M059J (cell line): Measurements from ENCODE around the gene KBTBD8. TPM values are rescaled to one million over a fixed set of nuclear protein-coding genes. Genes with fewer than 3 reads are reported as not detected.

ENCODE experiments used
- DNase-seq: peaks from one replicate; pipeline ENCODE4 v3.0.0-alpha.2; 2012; ENCODE audit warnings: low read depth
- total RNA-seq: library from RNA; depleted of rRNA; stranded (reverse); fragments of >200 nt; shearing (Covaris generic); gene quantifications from 2 replicates; pipeline ENCODE4 v1.2.3, GENCODE V29; 2014

The KBTBD8 gene
- total RNA-seq, 1 experiment from 2014 or later: 2.9 TPM

- DNase-seq: no peak
Observed at GRCh38 chr3:66998904-66999235, 763 bp downstream of the KBTBD8 start.

- peak; percentile 41 for DNase-seq
Observed at GRCh38 chr3:67000009-67000408, 1.9 kb downstream of the KBTBD8 start.

- no peak for DNase-seq
Observed at GRCh38 chr3:67001086-67001861, 3.2 kb downstream of the KBTBD8 start.

GRCh38 chr3:67005974-67006373 is 7.9 kb downstream of the KBTBD8 start:
- no peak for DNase-seq

- peak; percentile 12 for DNase-seq
Observed at GRCh38 chr3:67006460-67006859, 8.4 kb downstream of the KBTBD8 start.

- DNase-seq: no peak
Observed at GRCh38 chr3:67008388-67008787, 10.3 kb downstream of the KBTBD8 start.

- DNase-seq: no peak
Observed at GRCh38 chr3:67009716-67010115, 11.6 kb downstream of the KBTBD8 start.

GRCh38 chr3:67011414-67012131 is 13.5 kb downstream of the KBTBD8 start:
- no peak for DNase-seq

GRCh38 chr3:67012564-67012963 is 14.5 kb downstream of the KBTBD8 start:
- DNase-seq: no peak

GRCh38 chr3:67015702-67016484 is 17.8 kb downstream of the KBTBD8 start:
- no peak for DNase-seq

- DNase-seq: no peak
Observed at GRCh38 chr3:67016522-67017080, 18.5 kb downstream of the KBTBD8 start.

GRCh38 chr3:67017211-67017610 is 19.1 kb downstream of the KBTBD8 start:
- no peak for DNase-seq

GRCh38 chr3:67018105-67018788 is 20.1 kb downstream of the KBTBD8 start:
- DNase-seq: peak; percentile 14

GRCh38 chr3:67018789-67019526 is 20.9 kb downstream of the KBTBD8 start:
- no peak for DNase-seq

GRCh38 chr3:67028001-67028784 is 30.1 kb downstream of the KBTBD8 start:
- DNase-seq: no peak

GRCh38 chr3:67030785-67031740 is 33.0 kb downstream of the KBTBD8 start:
- DNase-seq: no peak

GRCh38 chr3:67031986-67032385 is 33.9 kb downstream of the KBTBD8 start:
- DNase-seq: no peak

GRCh38 chr3:67033079-67033478 is 35.0 kb downstream of the KBTBD8 start:
- no peak for DNase-seq

- no peak for DNase-seq
Observed at GRCh38 chr3:67034371-67034770, 36.3 kb downstream of the KBTBD8 start.
